Calu3 (cell line): Measurements from ENCODE around the gene ASTN2. TPM values are rescaled to one million over a fixed set of nuclear protein-coding genes. Genes with fewer than 3 reads are reported as not detected.

Experiments used
- BruUV-seq: library from RNA; stranded (reverse); fragments of 400-500 nt; replicated peaks from 2 replicates; lab custom pipeline; 2021; lab: Mats Ljungman, UMichigan
- CTCF ChIA-PET: fragments of 300-600 bp; sonication (Branson Sonifier 250); formaldehyde crosslinking; loops from one replicate; lab custom pipeline; 2022; ENCODE audit warnings: antibody characterized with exemption; lab: Charles Lee
- DNase-seq: peaks from one replicate; pipeline ENCODE4 v3.0.0; 2022
- H3K27ac Mint-ChIP-seq: one replicate; pipeline ENCODE4 v1.8.0; 2022; ENCODE audit warnings: mixed read lengths; ENCODE audit not compliant: unreplicated experiment
- H3K27me3 Mint-ChIP-seq: one replicate; pipeline ENCODE4 v1.8.0; 2022; ENCODE audit warnings: mixed read lengths; ENCODE audit not compliant: unreplicated experiment
- H3K36me3 Mint-ChIP-seq: one replicate; pipeline ENCODE4 v1.8.0; 2022; ENCODE audit warnings: mild to moderate bottlenecking, moderate library complexity, mixed read lengths; ENCODE audit not compliant: insufficient read depth, unreplicated experiment
- H3K4me1 Mint-ChIP-seq: one replicate; pipeline ENCODE4 v1.8.0; 2022; ENCODE audit warnings: mild to moderate bottlenecking, low read depth, mixed read lengths; ENCODE audit not compliant: unreplicated experiment
- H3K4me3 Mint-ChIP-seq: one replicate; pipeline ENCODE4 v1.8.0; 2022; ENCODE audit warnings: mild to moderate bottlenecking, low read depth, moderate library complexity, mixed read lengths; ENCODE audit not compliant: unreplicated experiment
- H3K9me3 Mint-ChIP-seq: one replicate; pipeline ENCODE4 v1.8.0; 2022; ENCODE audit warnings: low read depth, mixed read lengths; ENCODE audit not compliant: unreplicated experiment
- intact Hi-C: fragments of 100-400 bp; cut with micrococcal nuclease; formaldehyde crosslinking; loops from one replicate; pipeline ENCODE4 v1.10.0; 2022; ENCODE audit not compliant: unreplicated experiment
- total RNA-seq: library from RNA; stranded (reverse); gene quantifications from 2 replicates; pipeline ENCODE4 v1.2.3, GENCODE V29; 2022
- TF ChIP-seq, protein P1 (sequence below): fragments of 200-600 bp; IDR thresholded peaks from one replicate; pipeline ENCODE4 v1.8.0; 2022; ENCODE audit warnings: antibody characterized with exemption; ENCODE audit not compliant: unreplicated experiment

ASTN2 gene
- total RNA-seq, 1 experiment from 2014 or later = 1.7 TPM

GRCh38 chr9:116685166-116685565 is 729.7 kb downstream of the ASTN2 start:
- TF ChIP-seq, protein P1, sequence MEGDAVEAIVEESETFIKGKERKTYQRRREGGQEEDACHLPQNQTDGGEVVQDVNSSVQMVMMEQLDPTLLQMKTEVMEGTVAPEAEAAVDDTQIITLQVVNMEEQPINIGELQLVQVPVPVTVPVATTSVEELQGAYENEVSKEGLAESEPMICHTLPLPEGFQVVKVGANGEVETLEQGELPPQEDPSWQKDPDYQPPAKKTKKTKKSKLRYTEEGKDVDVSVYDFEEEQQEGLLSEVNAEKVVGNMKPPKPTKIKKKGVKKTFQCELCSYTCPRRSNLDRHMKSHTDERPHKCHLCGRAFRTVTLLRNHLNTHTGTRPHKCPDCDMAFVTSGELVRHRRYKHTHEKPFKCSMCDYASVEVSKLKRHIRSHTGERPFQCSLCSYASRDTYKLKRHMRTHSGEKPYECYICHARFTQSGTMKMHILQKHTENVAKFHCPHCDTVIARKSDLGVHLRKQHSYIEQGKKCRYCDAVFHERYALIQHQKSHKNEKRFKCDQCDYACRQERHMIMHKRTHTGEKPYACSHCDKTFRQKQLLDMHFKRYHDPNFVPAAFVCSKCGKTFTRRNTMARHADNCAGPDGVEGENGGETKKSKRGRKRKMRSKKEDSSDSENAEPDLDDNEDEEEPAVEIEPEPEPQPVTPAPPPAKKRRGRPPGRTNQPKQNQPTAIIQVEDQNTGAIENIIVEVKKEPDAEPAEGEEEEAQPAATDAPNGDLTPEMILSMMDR = no peak
- DNase-seq = no peak
- no TSS peak for BruUV-seq
- Mint-ChIP-seq H3K9me3 (no peaks in the 10 kb centered on the region), H3K27ac (no peak overlapping the region), H3K4me3 (no peak overlapping the region), H3K27me3 (peaks cover 16% of the 10 kb centered on the region), H3K36me3 (peaks cover 12% of the 10 kb centered on the region), H3K4me1 (peaks cover 12% of the 10 kb centered on the region)
- intact Hi-C loops = no loop called here
- CTCF ChIA-PET = no interaction called here

DNA sequence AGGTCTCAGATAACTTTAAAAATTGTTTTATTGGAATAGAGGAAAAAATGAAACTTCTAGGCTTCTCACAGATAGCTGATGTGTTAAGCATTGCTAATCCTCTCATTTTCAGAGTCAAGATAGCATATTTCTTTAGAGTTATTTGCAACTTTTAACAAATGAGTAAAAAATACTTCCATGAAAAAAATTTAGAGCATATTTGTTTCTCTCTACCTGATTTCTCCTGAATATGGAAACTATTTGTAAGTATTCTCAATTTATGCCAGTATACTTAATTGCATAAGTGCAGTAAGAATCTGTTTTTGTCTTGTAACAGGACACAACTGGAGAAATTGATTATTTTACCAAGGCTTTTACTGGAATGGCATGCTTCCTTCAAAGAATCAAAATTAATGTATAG is 731.3 kb downstream of the ASTN2 start:
- H3K27me3 Mint-ChIP-seq = peaks cover 16% of the 10 kb centered on the region
- H3K36me3 Mint-ChIP-seq = peaks cover 12% of the 10 kb centered on the region
- H3K4me1 Mint-ChIP-seq = peaks cover 11% of the 10 kb centered on the region
- H3K4me3 Mint-ChIP-seq = no peak overlapping the region
- BruUV-seq = no TSS peak
- no peaks in the 10 kb centered on the region for H3K9me3 Mint-ChIP-seq
- intact Hi-C loops = no loop called here
- no peak overlapping the region for H3K27ac Mint-ChIP-seq
- DNase-seq = no peak
- TF ChIP-seq, protein P1 = no peak
- CTCF ChIA-PET = no interaction called here

DNA sequence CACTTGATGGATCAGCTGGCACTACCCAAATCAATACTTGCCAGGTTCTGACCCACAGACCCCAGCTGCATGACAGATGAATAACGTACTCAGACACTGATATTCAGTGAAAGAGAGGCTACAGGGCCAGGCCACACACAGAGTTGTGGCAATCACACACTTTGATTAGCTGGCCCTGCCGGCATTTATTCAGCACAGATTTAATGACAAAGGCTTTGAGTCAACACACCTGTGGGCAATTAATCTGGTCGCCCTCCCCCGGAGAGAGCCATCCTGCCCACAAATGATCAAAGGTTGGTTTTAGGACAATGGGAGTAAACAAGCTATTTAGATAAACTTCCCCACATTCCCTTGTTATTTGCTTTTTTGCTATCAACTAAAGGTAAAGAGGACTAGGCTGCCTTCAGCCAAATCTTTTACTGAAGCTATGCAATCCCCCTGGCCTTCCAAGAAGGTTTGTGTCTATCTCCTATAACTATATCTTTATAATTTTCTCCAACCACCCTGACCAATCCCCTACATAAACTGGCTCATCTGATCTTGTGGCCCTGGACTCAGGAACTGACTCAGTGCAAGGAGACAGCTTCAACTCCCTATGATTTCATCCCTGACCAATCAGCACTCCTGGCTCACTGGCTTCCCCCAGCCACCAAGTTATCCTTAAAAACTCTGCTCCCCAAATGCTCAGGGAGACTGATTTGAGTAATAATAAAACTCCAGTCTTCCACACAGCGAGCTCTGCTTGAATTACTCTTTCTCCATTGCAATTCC is 740.5 kb downstream of the ASTN2 start:
- H3K27me3 Mint-ChIP-seq = no peaks in the 10 kb centered on the region
- H3K36me3 Mint-ChIP-seq = no peaks in the 10 kb centered on the region
- no peak overlapping the region for H3K4me3 Mint-ChIP-seq
- CTCF ChIA-PET = no interaction called here
- intact Hi-C loops = no loop called here
- TF ChIP-seq, protein P1 = no peak
- no peak overlapping the region for H3K27ac Mint-ChIP-seq
- H3K4me1 Mint-ChIP-seq = no peaks in the 10 kb centered on the region
- no peak for DNase-seq
- BruUV-seq = no TSS peak
- no peaks in the 10 kb centered on the region for H3K9me3 Mint-ChIP-seq

DNA sequence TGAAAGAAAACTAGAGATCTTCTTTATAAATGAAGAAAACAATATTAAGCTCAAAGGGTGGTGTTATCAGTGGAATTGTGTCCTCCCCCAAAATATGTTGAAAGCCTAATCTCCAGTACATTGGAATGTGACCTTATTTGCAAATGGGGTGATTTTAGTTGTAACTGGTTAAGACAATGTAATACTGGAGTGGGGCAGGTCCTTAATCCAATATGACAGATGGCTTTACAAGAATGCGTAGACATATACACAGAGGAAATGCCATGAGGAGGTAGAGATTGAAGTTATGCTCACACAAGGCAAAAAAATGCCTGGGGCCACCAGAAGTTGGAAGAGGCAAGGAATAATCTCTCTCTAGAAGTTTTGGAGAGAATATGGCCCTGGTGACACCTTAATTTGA is 741.5 kb downstream of the ASTN2 start:
- CTCF ChIA-PET = no interaction called here
- BruUV-seq = no TSS peak
- H3K9me3 Mint-ChIP-seq = no peaks in the 10 kb centered on the region
- DNase-seq = no peak
- TF ChIP-seq, protein P1 = no peak
- H3K4me3 Mint-ChIP-seq = no peak overlapping the region
- H3K36me3 Mint-ChIP-seq = no peaks in the 10 kb centered on the region
- no peak overlapping the region for H3K27ac Mint-ChIP-seq
- H3K27me3 Mint-ChIP-seq = no peaks in the 10 kb centered on the region
- intact Hi-C loops = no loop called here
- no peaks in the 10 kb centered on the region for H3K4me1 Mint-ChIP-seq
